Measurements from ENCODE around the gene S100PBP. TPM values are rescaled to one million over a fixed set of nuclear protein-coding genes. Genes with fewer than 3 reads are reported as not detected.

Gene S100PBP
- total and polyA plus RNA-seq, 8 donors, result 2.9 to 253 (median 19.8) TPM

- Histone ChIP-seq H3K27me3 (no peaks in the 10 kb centered on the region), H3K27ac (no peak overlapping the region), H3K36me3 (peaks cover 51 to 100% (median 100%) of the 10 kb centered on the region in 4 donors), H3K4me1 (no peaks in the 10 kb centered on the region), H3K9me3 (no peaks in the 10 kb centered on the region), H3K4me3 (no peak overlapping the region)
- TF ChIP-seq CTCF (IDR thresholded peaks at IDR 0.05), result no peak
- no peak for TF ChIP-seq EP300 (IDR thresholded peaks at IDR 0.05)
- no peak for TF ChIP-seq POLR2AphosphoS5 (IDR thresholded peaks at IDR 0.05)
- no peak for TF ChIP-seq POLR2A (IDR thresholded peaks at IDR 0.05)
- intact Hi-C loops (cut with DNase I; ENCODE audit: low total_unique reads), result no loop called here
- 84 to 89% (median 89%) methylated on average over 6 of the region's 6 CpGs for WGBS, 5 donors
- no peak for DNase-seq
These were observed 12.8 kb downstream of the S100PBP start for GRCh38 chr1:32830092-32830852.

DNA sequence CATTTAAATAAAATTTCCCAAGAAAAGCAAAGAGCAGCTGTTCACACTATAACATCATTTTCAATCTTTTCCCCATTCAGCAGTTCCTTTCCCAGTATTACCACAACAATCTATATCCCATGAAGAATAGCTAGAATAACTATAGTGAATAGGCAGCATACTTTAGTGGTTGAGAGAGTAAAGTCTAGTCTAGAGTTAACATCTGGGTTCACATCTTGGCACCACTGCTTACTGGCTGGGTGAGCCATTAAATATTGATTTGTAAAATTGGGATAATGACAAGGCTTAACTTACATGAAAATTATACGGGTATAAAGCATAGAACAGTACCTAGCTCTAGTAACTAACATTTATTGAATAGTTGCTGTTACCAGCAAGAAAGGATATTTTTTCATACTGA, 14.4 kb downstream of the S100PBP start:
- Histone ChIP-seq H3K4me1 (no peaks in the 10 kb centered on the region), H3K36me3 (peaks cover 48 to 100% (median 98%) of the 10 kb centered on the region in 4 donors), H3K27ac (no peak overlapping the region), H3K9me3 (no peaks in the 10 kb centered on the region), H3K4me3 (no peak overlapping the region), H3K27me3 (no peaks in the 10 kb centered on the region)
- intact Hi-C loops (cut with DNase I; ENCODE audit: low total_unique reads), result no loop called here
- no peak for DNase-seq
- 35 to 75% (median 52%) methylated on average over 1 of the region's 1 CpG for WGBS, 5 donors
- TF ChIP-seq EP300 (IDR thresholded peaks at IDR 0.05) (no peak), POLR2A (IDR thresholded peaks at IDR 0.05) (no peak), CTCF (IDR thresholded peaks at IDR 0.05) (no peak), POLR2AphosphoS5 (IDR thresholded peaks at IDR 0.05) (no peak)

GRCh38 chr1:32848354-32849063, 31.1 kb downstream of the S100PBP start:
- DNase-seq, result peak in 1 of 2 donors; percentile 45
- Histone ChIP-seq H3K9me3 (no peaks in the 10 kb centered on the region), H3K27me3 (no peaks in the 10 kb centered on the region), H3K4me1 (no peaks in the 10 kb centered on the region), H3K36me3 (peaks cover 10 to 81% (median 63%) of the 10 kb centered on the region in 4 donors), H3K4me3 (no peak overlapping the region), H3K27ac (peak overlapping the region in 1 of 5 donors; percentile 36)
- intact Hi-C loops (cut with DNase I; ENCODE audit: low total_unique reads), result no loop called here
- no peak for TF ChIP-seq EP300 (IDR thresholded peaks at IDR 0.05)
- TF ChIP-seq POLR2AphosphoS5 (IDR thresholded peaks at IDR 0.05), result peak in 2 of 3 donors; percentile 5 to 6
- WGBS, 5 donors, result 28 to 43% (median 35%) methylated on average over 2 of the region's 2 CpGs

GRCh38 chr1:32855861-32856617, 38.6 kb downstream of the S100PBP start:
- TF ChIP-seq EP300 (IDR thresholded peaks at IDR 0.05), result no peak
- no peak for TF ChIP-seq POLR2AphosphoS5 (IDR thresholded peaks at IDR 0.05)
- no peak for TF ChIP-seq POLR2A (IDR thresholded peaks at IDR 0.05)
- no peak for TF ChIP-seq CTCF (IDR thresholded peaks at IDR 0.05)
- DNase-seq, result no peak
- Histone ChIP-seq H3K27ac (no peak overlapping the region), H3K4me3 (no peak overlapping the region), H3K36me3 (peaks cover 29 to 84% (median 76%) of the 10 kb centered on the region in 4 donors), H3K4me1 (no peaks in the 10 kb centered on the region), H3K9me3 (no peaks in the 10 kb centered on the region), H3K27me3 (no peaks in the 10 kb centered on the region)
- intact Hi-C loops (cut with DNase I; ENCODE audit: low total_unique reads), result no loop called here
- WGBS, 5 donors, result 88 to 96% (median 93%) methylated on average over 13 of the region's 13 CpGs

Measured in stomach (tissue), 9 donors.